Ovary (tissue), 9 donors: ENCODE results near the gene ZSCAN22. TPM values are rescaled to one million over a fixed set of nuclear protein-coding genes. Genes with fewer than 3 reads are reported as not detected.

Experiments
- DNase-seq, 5 donors: peaks; one replicate each; pipeline ENCODE4 v3.0.0-alpha.2; 2019 to 2020
- H3K27ac ChIP-seq, 2 donors: fragments of 200-600 bp; one replicate each; pipeline versions ENCODE4 v1.5.1 to v1.8.0; 2019 to 2022
- H3K27me3 ChIP-seq: fragments of 200-600 bp; one replicate; pipeline ENCODE4 v1.8.0; 2022
- H3K36me3 ChIP-seq: fragments of 200-600 bp; sonication (generic); one replicate; pipeline ENCODE4 v1.5.1; 2019
- H3K4me1 ChIP-seq: one replicate; pipeline ENCODE4 v1.8.1; 2013; ENCODE audit warnings: mild to moderate bottlenecking, moderate library complexity; ENCODE audit not compliant: insufficient read depth
- H3K4me3 ChIP-seq: fragments of 200-600 bp; sonication (generic); one replicate; pipeline ENCODE4 v1.5.1; 2017
- H3K9me3 ChIP-seq, 2 donors: fragments of 200-600 bp in 1 of 2; sonication (generic) in 1 of 2; one replicate each; pipeline versions ENCODE4 v1.5.1 to v1.8.1; 2013 to 2019; ENCODE audit warnings: mild to moderate bottlenecking in 1 of 2, moderate library complexity in 1 of 2
- CTCF ChIP-seq, 3 donors: fragments of 450-650 bp in 2 of 3; fragments of 200-600 bp in 1 of 3; IDR thresholded peaks; one replicate each; pipeline versions ENCODE4 v1.5.1 to v1.8.0; 2016 to 2022; ENCODE audit warnings: antibody characterized with exemption in 3 of 3, mild to moderate bottlenecking in 1 of 3
- EP300 ChIP-seq: sonication (generic); formaldehyde crosslinking; IDR thresholded peaks from one replicate; pipeline ENCODE4 v1.6.1; 2017; ENCODE audit warnings: antibody characterized with exemption
- POLR2A ChIP-seq: fragments of 450-650 bp; IDR thresholded peaks from one replicate; pipeline ENCODE4 v1.6.1; 2017; ENCODE audit warnings: antibody characterized with exemption, mild to moderate bottlenecking, moderate library complexity
- WGBS, 3 donors: extraction: QIAGEN DNeasy Blood & Tissue Kit in 1 of 3; methylation state at CpG; one replicate each; pipeline versions ENCODE4 v1.1.5 to v1.1.7; 2013 to 2017; 5-methylcytosine and 5-hydroxymethylcytosine counted together
- intact Hi-C, 4 donors: fragments of 100-400 bp; cut with DNase I; formaldehyde crosslinking; loops; one replicate each; pipeline versions ENCODE4 v1.11.0 to v1.15.1; 2022 to 2023
- polyA plus RNA-seq, 2 donors: library from polyadenylated mRNA; stranded (reverse); fragments of 200-250 nt in 1 of 2; fragments of 350-450 nt in 1 of 2; fragmentation: Illumina TruSeq in 1 of 2; extraction: RNeasy Lipid Tissue Mini Kit (QIAGEN cat#74804) in 1 of 2; gene quantifications; one replicate each; pipeline ENCODE4 v1.2.3, GENCODE V29; 2013 to 2014
- total RNA-seq, 7 donors: library from RNA; depleted of rRNA in 2 of 7; stranded (reverse); fragments of >200 nt in 2 of 7; fragmentation: NEBNext Ultra II Directional in 3 of 7; extraction: Animal tissue kit (Norgen Biotek cat#: 25700) in 3 of 7; gene quantifications; one replicate each; pipeline versions ENCODE4 v1.1.0 to v1.2.4, GENCODE V29; 2016 to 2023
- donor health status: DM: no; HTN: no; CAD: no; lungs with moderate emphysema.
- donor health status: DM: no; HTN: no; CAD: no.
- donor health status: Bipolar disorder and iron deficiency.
- donor health status: DM: yes; HTN: yes; CAD: no.
- donor health status: DM: no; HTN: no; CAD: no.
- donor health status: DM: yes; HTN: yes; CAD: no.

The ZSCAN22 gene
- total and polyA plus RNA-seq, 9 donors = 1.1 to 6.1 (median 4.1) TPM

- no peak for DNase-seq
- WGBS, 3 donors = 96 to 97% (median 96%) methylated on average over 22 of the region's 22 CpGs
- H3K36me3 ChIP-seq = no peaks in the 10 kb centered on the region
- no peak overlapping the region for H3K27ac ChIP-seq
- TF ChIP-seq POLR2A (no peak), EP300 (no peak), CTCF (IDR thresholded peaks at IDR 0.05) (no peak)
- no peaks in the 10 kb centered on the region for H3K27me3 ChIP-seq
- H3K4me1 ChIP-seq = no peaks in the 10 kb centered on the region
- H3K9me3 ChIP-seq = peaks cover 2 to 9% of the 10 kb centered on the region in 2 donors
- H3K4me3 ChIP-seq = no peak overlapping the region
- intact Hi-C loops = no loop called here
Measured at GRCh38 chr19:58294743-58295374, 31.9 kb upstream of the ZSCAN22 start.

- WGBS, 3 donors = 66 to 81% (median 69%) methylated on average over 7 of the region's 7 CpGs
- no peak overlapping the region for H3K4me3 ChIP-seq
- no peaks in the 10 kb centered on the region for H3K27me3 ChIP-seq
- H3K27ac ChIP-seq = no peak overlapping the region
- DNase-seq = no peak
- TF ChIP-seq POLR2A (no peak), EP300 (no peak), CTCF (IDR thresholded peaks at IDR 0.05) (no peak)
- peaks cover 2 to 9% of the 10 kb centered on the region in 2 donors for H3K9me3 ChIP-seq
- intact Hi-C loops = no loop called here
- H3K4me1 ChIP-seq = no peaks in the 10 kb centered on the region
- H3K36me3 ChIP-seq = no peaks in the 10 kb centered on the region
Measured at GRCh38 chr19:58296104-58296503, 30.7 kb upstream of the ZSCAN22 start.

GRCh38 chr19:58300620-58301019 is 26.2 kb upstream of the ZSCAN22 start:
- Histone ChIP-seq H3K27ac (no peak overlapping the region), H3K4me1 (no peaks in the 10 kb centered on the region), H3K36me3 (no peaks in the 10 kb centered on the region), H3K4me3 (no peak overlapping the region), H3K9me3 (no peaks in the 10 kb centered on the region), H3K27me3 (no peaks in the 10 kb centered on the region)
- 94 to 95% (median 95%) methylated on average over 7 of the region's 7 CpGs for WGBS, 3 donors
- TF ChIP-seq CTCF (IDR thresholded peaks at IDR 0.05) = no peak
- no peak for TF ChIP-seq EP300
- no peak for TF ChIP-seq POLR2A
- DNase-seq = no peak
- intact Hi-C loops = no loop called here

GRCh38 chr19:58304255-58304654 is 22.5 kb upstream of the ZSCAN22 start:
- H3K27ac ChIP-seq = no peak overlapping the region
- 78 to 88% (median 81%) methylated on average over 7 of the region's 7 CpGs for WGBS, 3 donors
- H3K36me3 ChIP-seq = no peaks in the 10 kb centered on the region
- H3K4me1 ChIP-seq = peaks cover 2% of the 10 kb centered on the region
- DNase-seq = no peak
- H3K27me3 ChIP-seq = no peaks in the 10 kb centered on the region
- no peak overlapping the region for H3K4me3 ChIP-seq
- H3K9me3 ChIP-seq = no peaks in the 10 kb centered on the region
- TF ChIP-seq CTCF (IDR thresholded peaks at IDR 0.05) (no peak), EP300 (no peak), POLR2A (no peak)
- intact Hi-C loops = no loop called here
